Esophagus squamous epithelium (tissue), 5 donors: ENCODE measurements around the gene TKTL1. TPM values are rescaled to one million over a fixed set of nuclear protein-coding genes. Genes with fewer than 3 reads are reported as not detected.

ENCODE experiments used
- DNase-seq: peaks from one replicate; lab custom pipeline; 2025; lab: John Stamatoyannopoulos, UW
- H3K27ac ChIP-seq, 4 donors: fragments of 200-600 bp; sonication (generic); one replicate each; pipeline ENCODE4 v1.5.1; 2016 to 2019; ENCODE audit warnings: mild to moderate bottlenecking in 1 of 4
- H3K27me3 ChIP-seq, 4 donors: fragments of 200-600 bp; sonication (generic); 1 replicate in 3 of 4; 2 replicates in 1 of 4; pipeline versions ENCODE4 v1.5.1 to v1.6.0; 2017 to 2021; ENCODE audit warnings: antibody characterized with exemption in 1 of 4
- H3K36me3 ChIP-seq, 3 donors: fragments of 200-600 bp; sonication (generic); one replicate each; pipeline ENCODE4 v1.5.1; 2016 to 2019
- H3K4me1 ChIP-seq, 3 donors: fragments of 200-600 bp; sonication (generic); one replicate each; pipeline ENCODE4 v1.5.1; 2017 to 2019
- H3K4me3 ChIP-seq, 4 donors: fragments of 200-600 bp; sonication (generic); 1 replicate in 3 of 4; 2 replicates in 1 of 4; pipeline ENCODE4 v1.5.1; 2016 to 2019; ENCODE audit warnings: mild to moderate bottlenecking in 2 of 4, moderate library complexity in 1 of 4
- H3K9me3 ChIP-seq, 3 donors: fragments of 200-600 bp; sonication (generic); one replicate each; pipeline ENCODE4 v1.5.1; 2016 to 2019
- POLR2A ChIP-seq, 4 donors: fragments of 450-650 bp; IDR thresholded peaks; one replicate each; pipeline ENCODE4 v1.6.1; 2017; ENCODE audit warnings: antibody characterized with exemption in 4 of 4, mild to moderate bottlenecking in 4 of 4, moderate library complexity in 3 of 4
- WGBS, 2 donors: methylation state at CpG; one replicate each; pipeline ENCODE4 v1.1.5; 2018; 5-methylcytosine and 5-hydroxymethylcytosine counted together
- intact Hi-C: fragments of 100-400 bp; cut with DNase I; formaldehyde crosslinking; loops from one replicate; pipeline ENCODE4 v1.15.0; 2022
- total RNA-seq, 4 donors: library from RNA; depleted of rRNA; stranded (reverse); fragments of >200 nt; gene quantifications; one replicate each; pipeline ENCODE4 v1.1.0, GENCODE V29; 2016
- TF ChIP-seq, protein P1 (sequence below), 6 experiments: fragments of 450-650 bp in 4 of 6; fragments of 200-600 bp in 2 of 6; sonication (generic) in 2 of 6; IDR thresholded peaks; one replicate each; pipeline ENCODE4 v1.5.1; 2016 to 2019; ENCODE audit warnings: antibody characterized with exemption in 6 of 6, mild to moderate bottlenecking in 4 of 6, moderate library complexity in 4 of 6
- donor health status: DM: yes; HTN: yes; CAD: no.

Gene TKTL1
- total RNA-seq, 4 donors from 2014 or later: not detected

- DNase-seq: no peak
- H3K27ac ChIP-seq: no peak overlapping the region
- WGBS, 2 donors: 13 to 42% methylated on average over 6 to 7 of the region's 7 CpGs
- H3K36me3 ChIP-seq: no peaks in the 10 kb centered on the region
- no peak overlapping the region for H3K4me3 ChIP-seq
- no peaks in the 10 kb centered on the region for H3K9me3 ChIP-seq
- no peak for TF ChIP-seq POLR2A (IDR thresholded peaks at IDR 0.05)
- TF ChIP-seq, protein P1, sequence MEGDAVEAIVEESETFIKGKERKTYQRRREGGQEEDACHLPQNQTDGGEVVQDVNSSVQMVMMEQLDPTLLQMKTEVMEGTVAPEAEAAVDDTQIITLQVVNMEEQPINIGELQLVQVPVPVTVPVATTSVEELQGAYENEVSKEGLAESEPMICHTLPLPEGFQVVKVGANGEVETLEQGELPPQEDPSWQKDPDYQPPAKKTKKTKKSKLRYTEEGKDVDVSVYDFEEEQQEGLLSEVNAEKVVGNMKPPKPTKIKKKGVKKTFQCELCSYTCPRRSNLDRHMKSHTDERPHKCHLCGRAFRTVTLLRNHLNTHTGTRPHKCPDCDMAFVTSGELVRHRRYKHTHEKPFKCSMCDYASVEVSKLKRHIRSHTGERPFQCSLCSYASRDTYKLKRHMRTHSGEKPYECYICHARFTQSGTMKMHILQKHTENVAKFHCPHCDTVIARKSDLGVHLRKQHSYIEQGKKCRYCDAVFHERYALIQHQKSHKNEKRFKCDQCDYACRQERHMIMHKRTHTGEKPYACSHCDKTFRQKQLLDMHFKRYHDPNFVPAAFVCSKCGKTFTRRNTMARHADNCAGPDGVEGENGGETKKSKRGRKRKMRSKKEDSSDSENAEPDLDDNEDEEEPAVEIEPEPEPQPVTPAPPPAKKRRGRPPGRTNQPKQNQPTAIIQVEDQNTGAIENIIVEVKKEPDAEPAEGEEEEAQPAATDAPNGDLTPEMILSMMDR (IDR thresholded peaks at IDR 0.05): peak in 4 of 6 experiments; percentile 30 to 43 (median 42)
- intact Hi-C loops: no loop called here
- H3K27me3 ChIP-seq: no peaks in the 10 kb centered on the region
- H3K4me1 ChIP-seq: no peaks in the 10 kb centered on the region
Measured at GRCh38 chrX:154317391-154317995, 21.9 kb downstream of the TKTL1 start.

DNA sequence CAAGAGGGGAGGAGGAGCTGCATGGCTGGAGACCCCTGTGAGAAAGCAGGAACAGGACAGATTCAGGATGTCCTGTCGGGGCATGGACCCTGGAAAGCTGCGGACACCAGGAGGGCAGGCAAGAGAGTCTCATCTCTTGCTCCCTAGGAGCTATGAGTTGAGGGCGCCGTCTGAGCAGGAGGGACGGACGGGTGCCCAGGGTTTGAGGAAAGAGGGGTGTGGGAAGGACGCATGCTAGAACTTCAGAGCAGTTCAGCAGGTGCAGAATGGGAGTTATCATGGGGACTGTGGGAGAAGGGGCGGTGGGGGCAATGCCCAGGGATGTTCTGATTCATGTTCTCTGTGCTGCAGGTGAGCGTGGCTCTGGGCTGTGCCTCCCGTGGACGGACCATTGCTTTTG, 24.8 kb downstream of the TKTL1 start:
- intact Hi-C loops: no loop called here
- 77 to 82% methylated on average over 4 to 11 of the region's 11 CpGs for WGBS, 2 donors
- Histone ChIP-seq H3K36me3 (no peaks in the 10 kb centered on the region), H3K4me3 (no peak overlapping the region), H3K27me3 (no peaks in the 10 kb centered on the region), H3K4me1 (no peaks in the 10 kb centered on the region), H3K27ac (no peak overlapping the region), H3K9me3 (no peaks in the 10 kb centered on the region)
- no peak for TF ChIP-seq POLR2A (IDR thresholded peaks at IDR 0.05)
- DNase-seq: no peak

- H3K4me3 ChIP-seq: no peak overlapping the region
- H3K27me3 ChIP-seq: no peaks in the 10 kb centered on the region
- 85 to 100% methylated on average over 1 to 6 of the region's 7 CpGs for WGBS, 2 donors
- no peak overlapping the region for H3K27ac ChIP-seq
- TF ChIP-seq, protein P1 (IDR thresholded peaks at IDR 0.05): no peak
- no peak for TF ChIP-seq POLR2A (IDR thresholded peaks at IDR 0.05)
- peaks cover 0 to 5% (median 0%) of the 10 kb centered on the region in 3 donors for H3K4me1 ChIP-seq
- intact Hi-C loops: no loop called here
- H3K36me3 ChIP-seq: no peaks in the 10 kb centered on the region
- H3K9me3 ChIP-seq: no peaks in the 10 kb centered on the region
- DNase-seq: no peak
Measured at GRCh38 chrX:154321152-154321551, 25.6 kb downstream of the TKTL1 start.

GRCh38 chrX:154321594-154321993, 26.0 kb downstream of the TKTL1 start:
- WGBS, 2 donors: 42 to 52% methylated on average over 4 to 10 of the region's 10 CpGs
- Histone ChIP-seq H3K27ac (no peak overlapping the region), H3K9me3 (no peaks in the 10 kb centered on the region), H3K27me3 (no peaks in the 10 kb centered on the region), H3K4me1 (peaks cover 0 to 10% (median 2%) of the 10 kb centered on the region in 3 donors), H3K4me3 (no peak overlapping the region), H3K36me3 (no peaks in the 10 kb centered on the region)
- no peak for DNase-seq
- intact Hi-C loops: no loop called here
- no peak for TF ChIP-seq POLR2A (IDR thresholded peaks at IDR 0.05)
- TF ChIP-seq, protein P1 (IDR thresholded peaks at IDR 0.05): no peak

- intact Hi-C loops: no loop called here
Measured at GRCh38 chrX:154322890-154323289, 27.3 kb downstream of the TKTL1 start.

More at GRCh38 chrX:154322890-154323289, 27.3 kb downstream of the TKTL1 start:
- DNase-seq: no peak
- TF ChIP-seq, protein P1 (IDR thresholded peaks at IDR 0.05): no peak
- TF ChIP-seq POLR2A (IDR thresholded peaks at IDR 0.05): no peak
- no peak overlapping the region for H3K4me3 ChIP-seq
- WGBS, 2 donors: 62 to 78% methylated on average over 6 to 10 of the region's 10 CpGs
- no peaks in the 10 kb centered on the region for H3K27me3 ChIP-seq
- peaks cover 0 to 20% (median 6%) of the 10 kb centered on the region in 3 donors for H3K4me1 ChIP-seq
- no peaks in the 10 kb centered on the region for H3K36me3 ChIP-seq
- H3K27ac ChIP-seq: no peak overlapping the region
- no peaks in the 10 kb centered on the region for H3K9me3 ChIP-seq
